H9 (cell line): ENCODE measurements around the gene SPAG17. TPM values are rescaled to one million over a fixed set of nuclear protein-coding genes. Genes with fewer than 3 reads are reported as not detected.

Experiments
- DNase-seq: peaks from one replicate; pipeline ENCODE4 v3.0.0-alpha.2; 2017
- H2AFZ ChIP-seq: one replicate; pipeline ENCODE4 v1.6.1; 2013; ENCODE audit warnings: mild to moderate bottlenecking, low read length, control low read depth, moderate library complexity
- H2AK5ac ChIP-seq: 2 replicates; pipeline ENCODE4 v1.6.1; 2013; ENCODE audit warnings: low read length, control low read depth, mixed read lengths; ENCODE audit not compliant: insufficient read length
- H2BK120ac ChIP-seq: one replicate; pipeline ENCODE4 v1.6.1; 2013; ENCODE audit warnings: low read depth, mild to moderate bottlenecking, low read length, control low read depth, inconsistent platforms; ENCODE audit not compliant: poor library complexity, severe bottlenecking
- H2BK12ac ChIP-seq: 2 replicates; pipeline ENCODE4 v1.6.1; 2013; ENCODE audit warnings: low read length, control low read depth, mixed read lengths, low read depth; ENCODE audit not compliant: insufficient read length
- H2BK15ac ChIP-seq: 2 replicates; pipeline ENCODE4 v1.6.1; 2013; ENCODE audit warnings: low read depth, low read length, control low read depth
- H2BK20ac ChIP-seq: one replicate; pipeline ENCODE4 v1.6.1; 2013; ENCODE audit warnings: low read depth, mild to moderate bottlenecking, low read length, control low read depth, inconsistent platforms; ENCODE audit not compliant: poor library complexity, severe bottlenecking
- H2BK5ac ChIP-seq: 2 replicates; pipeline ENCODE4 v1.6.1; 2013; ENCODE audit warnings: low read length, control low read depth, mixed read lengths; ENCODE audit not compliant: insufficient read length
- H3K14ac ChIP-seq: 2 replicates; pipeline ENCODE4 v1.6.1; 2013; ENCODE audit warnings: low read length, control low read depth; ENCODE audit not compliant: insufficient read depth
- H3K18ac ChIP-seq: 2 replicates; pipeline ENCODE4 v1.6.1; 2013; ENCODE audit warnings: low read depth, mild to moderate bottlenecking, mixed read lengths, low read length, control low read depth; ENCODE audit not compliant: insufficient read length
- H3K23ac ChIP-seq: 2 replicates; pipeline ENCODE4 v1.6.1; 2013; ENCODE audit warnings: low read length, control low read depth, mixed read lengths, low read depth; ENCODE audit not compliant: insufficient read length
- H3K23me2 ChIP-seq: 2 replicates; pipeline ENCODE4 v1.6.1; 2013; ENCODE audit warnings: low read depth, mild to moderate bottlenecking, mixed read lengths, low read length, control low read depth; ENCODE audit not compliant: insufficient read length, poor library complexity, severe bottlenecking
- H3K27ac ChIP-seq: 2 replicates; pipeline ENCODE4 v1.5.1; 2013; ENCODE audit warnings: low read length, control low read depth, mixed read lengths, low read depth; ENCODE audit not compliant: insufficient read length
- H3K27me3 ChIP-seq: 2 replicates; pipeline ENCODE4 v1.6.1; 2013; ENCODE audit warnings: low read length, control low read depth, inconsistent platforms; ENCODE audit not compliant: insufficient read depth
- H3K4ac ChIP-seq: 2 replicates; pipeline ENCODE4 v1.6.1; 2013; ENCODE audit warnings: low read depth, mild to moderate bottlenecking, control low read depth, inconsistent platforms, low read length, moderate library complexity
- H3K4me1 ChIP-seq: 2 replicates; pipeline ENCODE4 v1.6.1; 2013; ENCODE audit warnings: low read length, control low read depth, inconsistent platforms; ENCODE audit not compliant: insufficient read depth
- H3K4me2 ChIP-seq: 2 replicates; pipeline ENCODE4 v1.6.1; 2013; ENCODE audit warnings: low read length, control low read depth, mixed read lengths; ENCODE audit not compliant: insufficient read length, insufficient read depth
- H3K56ac ChIP-seq: 2 replicates; pipeline ENCODE4 v1.6.1; 2013; ENCODE audit warnings: low read depth, mild to moderate bottlenecking, mixed read lengths, low read length, control low read depth; ENCODE audit not compliant: insufficient read length
- H3K79me1 ChIP-seq: 2 replicates; pipeline ENCODE4 v1.6.1; 2013; ENCODE audit warnings: low read depth, mild to moderate bottlenecking, moderate library complexity, low read length, control low read depth, inconsistent platforms; ENCODE audit not compliant: insufficient read depth, poor library complexity, severe bottlenecking
- H3K79me2 ChIP-seq: 2 replicates; pipeline ENCODE4 v1.6.1; 2013; ENCODE audit warnings: low read length, control low read depth, inconsistent platforms; ENCODE audit not compliant: insufficient read depth
- H3K9ac ChIP-seq: 2 replicates; pipeline ENCODE4 v1.6.1; 2013; ENCODE audit warnings: low read length, control low read depth, mixed read lengths; ENCODE audit not compliant: insufficient read length; ENCODE audit errors: extremely low read depth
- H3K9me3 ChIP-seq: one replicate; pipeline ENCODE4 v1.6.1; 2013; ENCODE audit warnings: low read depth, low read length, inconsistent platforms; ENCODE audit not compliant: control insufficient read depth
- H3T11ph ChIP-seq: one replicate; pipeline ENCODE4 v1.6.1; 2013; ENCODE audit warnings: mild to moderate bottlenecking, low read length, control low read depth, inconsistent platforms
- H4K20me1 ChIP-seq: one replicate; pipeline ENCODE4 v1.6.1; 2013; ENCODE audit not compliant: control insufficient read depth, insufficient read length, insufficient read depth
- H4K5ac ChIP-seq: 2 replicates; pipeline ENCODE4 v1.6.1; 2013; ENCODE audit warnings: low read depth, mild to moderate bottlenecking, mixed read lengths, low read length, control low read depth; ENCODE audit not compliant: insufficient read length
- H4K8ac ChIP-seq: replicated peaks from 2 replicates; pipeline ENCODE4 v1.6.1; 2013; ENCODE audit warnings: low read length, control low read depth, mixed read lengths, low read depth; ENCODE audit not compliant: insufficient read length
- H4K91ac ChIP-seq: 2 replicates; pipeline ENCODE4 v1.6.1; 2013; ENCODE audit warnings: low read depth, mild to moderate bottlenecking, moderate library complexity, mixed read lengths, low read length, control low read depth; ENCODE audit not compliant: insufficient read length
- H3K27ac Mint-ChIP-seq, 3 experiments: 2 replicates in 2 of 3; 3 replicates in 1 of 3; pipeline ENCODE4 v1.8.0; 2020 to 2021; ENCODE audit warnings: mixed read lengths in 3 of 3, mild to moderate bottlenecking in 1 of 3, moderate library complexity in 1 of 3
- H3K27me3 Mint-ChIP-seq: 2 replicates; pipeline ENCODE4 v1.8.0; 2021; ENCODE audit warnings: low read depth, mild to moderate bottlenecking, moderate library complexity, mixed read lengths
- H3K36me3 Mint-ChIP-seq, 3 experiments: 2 replicates in 2 of 3; 3 replicates in 1 of 3; pipeline ENCODE4 v1.8.0; 2020 to 2021; ENCODE audit warnings: low read depth in 3 of 3, mixed read lengths in 3 of 3; ENCODE audit not compliant: insufficient read depth in 1 of 3
- H3K4me1 Mint-ChIP-seq, 2 experiments: 2 replicates each; pipeline ENCODE4 v1.8.0; 2020; ENCODE audit warnings: mixed read lengths in 2 of 2
- H3K4me3 Mint-ChIP-seq, 2 experiments: 2 replicates in 1 of 2; 3 replicates in 1 of 2; pipeline ENCODE4 v1.8.0; 2020 to 2021; ENCODE audit warnings: mild to moderate bottlenecking in 2 of 2, mixed read lengths in 2 of 2, moderate library complexity in 1 of 2
- H3K9me3 Mint-ChIP-seq, 2 experiments: 2 replicates in 1 of 2; 3 replicates in 1 of 2; pipeline ENCODE4 v1.8.0; 2020; ENCODE audit warnings: mild to moderate bottlenecking in 2 of 2, mixed read lengths in 2 of 2, moderate library complexity in 1 of 2
- CTCF ChIP-seq: fragments of 200-600 bp; sonication (generic); conservative IDR thresholded peaks from 3 replicates; pipeline ENCODE4 v1.8.0; 2021; ENCODE audit warnings: antibody characterized with exemption, mild to moderate bottlenecking
- WGBS: extraction: QIAGEN DNeasy Blood & Tissue Kit; methylation state at CpG from one replicate; pipeline ENCODE4 v1.1.7; 2013; ENCODE audit warnings: missing lambda C conversion rate, low lambda C conversion rate, mixed read lengths; ENCODE audit not compliant: insufficient read length; ENCODE audit errors: extremely low coverage; 5-methylcytosine and 5-hydroxymethylcytosine counted together
- total RNA-seq: library from RNA; stranded (reverse); gene quantifications from 2 replicates; pipeline ENCODE4 v1.2.1, GENCODE V29; 2021

Gene SPAG17
- total RNA-seq, 1 experiment from 2014 or later = 0.37 TPM

DNA sequence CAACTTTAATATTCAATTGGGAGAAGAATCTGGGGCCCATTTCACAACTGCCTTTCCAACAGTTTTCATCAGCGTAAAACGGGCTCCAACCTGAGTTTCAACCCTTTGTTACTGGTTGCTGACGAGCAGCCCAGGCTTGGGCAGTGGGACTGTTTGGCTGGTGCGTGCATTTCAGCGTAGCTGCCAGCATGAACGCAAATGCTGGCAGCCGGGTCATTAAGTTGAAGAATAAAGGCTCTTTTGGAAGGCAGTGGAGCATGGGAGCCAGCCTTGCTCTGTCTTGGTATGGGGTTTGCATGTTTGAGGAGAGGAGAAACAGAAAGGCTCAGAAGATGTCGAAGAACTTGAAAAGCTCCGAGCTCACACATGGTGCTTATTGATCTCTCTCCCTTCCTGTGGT, 214.8 kb downstream of the SPAG17 start:
- H4K91ac ChIP-seq = no peak overlapping the region
- H3K14ac ChIP-seq = no peak overlapping the region
- Mint-ChIP-seq H3K36me3 (no peaks in the 10 kb centered on the region; a peak in 1 of 7 replicates), H3K27me3 (no peaks in the 10 kb centered on the region), H3K27ac (no peak overlapping the region), H3K4me3 (no peak overlapping the region), H3K9me3 (no peaks in the 10 kb centered on the region), H3K4me1 (peaks cover 13 to 17% of the 10 kb centered on the region in 2 experiments)
- H2BK12ac ChIP-seq = no peak overlapping the region
- no peaks in the 10 kb centered on the region for H3K79me1 ChIP-seq
- no CpG with 5 or more reads among the region's 9 CpGs for WGBS
- no peaks in the 10 kb centered on the region for H3K27me3 ChIP-seq
- no peak for DNase-seq
- no peak overlapping the region for H2AFZ ChIP-seq
- H3K56ac ChIP-seq = no peak overlapping the region
- no peak overlapping the region for H3K18ac ChIP-seq
- H3K4me2 ChIP-seq = no peak overlapping the region
- no peaks in the 10 kb centered on the region for H3K9me3 ChIP-seq
- no peak overlapping the region for H4K8ac ChIP-seq
- H2BK20ac ChIP-seq = no peak overlapping the region
- H4K5ac ChIP-seq = no peak overlapping the region
- H4K20me1 ChIP-seq = no peaks in the 10 kb centered on the region
- H3K4me1 ChIP-seq = no peaks in the 10 kb centered on the region
- H2BK5ac ChIP-seq = no peak overlapping the region
- H3K27ac ChIP-seq = no peak overlapping the region
- no peak overlapping the region for H3T11ph ChIP-seq
- no peaks in the 10 kb centered on the region for H3K79me2 ChIP-seq
- H2AK5ac ChIP-seq = no peak overlapping the region
- no peak for TF ChIP-seq CTCF
- H3K23me2 ChIP-seq = peaks cover 3% of the 10 kb centered on the region
- no peak overlapping the region for H2BK120ac ChIP-seq
- no peak overlapping the region for H2BK15ac ChIP-seq
- H3K4ac ChIP-seq = no peak overlapping the region
- H3K23ac ChIP-seq = no peak overlapping the region
- no peak overlapping the region for H3K9ac ChIP-seq
